Measurements from ENCODE around the gene SLC28A3.

Gene SLC28A3

GRCh38 chr9:84343111-84343521 is 2.6 kb upstream of the SLC28A3 start:
- Histone ChIP-seq H3K4me3 (no peak overlapping the region), H3K27ac (no peak overlapping the region)

GRCh38 chr9:84339962-84340361 is 596 bp downstream of the SLC28A3 start:
- H3K4me3 ChIP-seq = peak overlapping the region in 6 of 7 experiments; percentile 5 to 20 (median 12)
- H3K27ac ChIP-seq = peak overlapping the region in 14 of 21 experiments; percentile 13 to 70 (median 52)

GRCh38 chr9:84339503-84339902 is 1.1 kb downstream of the SLC28A3 start:
- H3K27ac ChIP-seq = peak overlapping the region in 5 of 21 experiments; percentile 15 to 67 (median 47)
- peak overlapping the region in 4 of 7 experiments; percentile 5 to 20 (median 9) for H3K4me3 ChIP-seq

- Histone ChIP-seq H3K4me3 (peak overlapping the region in 2 of 7 experiments; percentile 4 to 20), H3K27ac (no peak overlapping the region)
Measured at GRCh38 chr9:84338792-84339191, 1.8 kb downstream of the SLC28A3 start.

DNA sequence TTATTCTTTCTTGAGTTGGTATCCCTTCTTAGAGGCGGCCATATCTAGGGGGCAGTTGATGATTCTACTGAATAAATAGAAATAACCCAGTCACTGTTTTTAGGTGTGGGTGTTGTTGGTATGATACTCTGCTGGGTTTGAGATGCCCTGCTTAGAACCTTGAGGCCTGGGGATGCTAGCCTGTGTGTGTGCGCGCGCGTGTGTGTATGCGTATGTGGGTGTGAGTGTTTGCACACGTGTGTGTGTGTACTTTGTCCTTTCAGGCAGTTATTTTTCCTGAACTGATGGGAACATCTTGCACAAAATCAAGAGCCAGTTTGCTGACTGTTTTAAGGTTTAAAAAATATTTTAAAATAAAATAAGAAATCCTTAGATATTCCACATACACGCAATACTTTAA is 3.3 kb downstream of the SLC28A3 start:
- Histone ChIP-seq H3K27ac (no peak overlapping the region), H3K4me3 (no peak overlapping the region)

DNA sequence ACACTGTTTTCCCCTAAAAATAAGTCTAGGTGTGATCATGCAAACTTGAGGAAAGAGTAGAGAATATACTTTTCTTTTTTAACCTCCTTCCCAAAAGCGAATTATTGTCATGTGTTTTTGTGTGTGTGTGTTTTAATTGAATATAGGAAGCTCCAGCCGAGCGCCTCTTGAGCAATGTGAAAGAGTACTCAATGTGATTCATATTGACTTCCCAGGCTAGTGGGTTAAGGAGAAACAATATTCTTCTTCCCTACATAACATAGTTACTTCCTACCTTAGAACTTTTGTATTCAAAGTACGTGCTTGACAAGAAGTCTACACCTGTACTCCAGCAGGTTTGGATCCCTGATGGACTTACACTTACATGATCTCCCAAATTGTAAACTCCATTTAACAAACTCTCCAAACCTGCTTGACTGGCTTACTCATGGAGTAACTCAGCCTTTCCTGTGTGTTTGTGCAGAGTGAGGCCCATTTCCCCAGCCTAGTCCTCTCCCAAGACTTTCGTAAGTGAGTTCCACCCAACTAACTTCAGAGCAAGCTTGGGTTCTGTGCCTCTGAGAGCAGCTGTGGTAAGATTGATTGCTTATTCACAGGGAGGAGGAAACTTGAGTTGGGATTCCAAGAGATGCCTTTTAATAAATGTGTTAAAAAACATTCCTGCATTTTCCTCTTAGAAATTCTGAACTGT is 9.3 kb downstream of the SLC28A3 start:
- Histone ChIP-seq H3K27ac (peak overlapping the region in 17 of 21 experiments; percentile 17 to 81 (median 48)), H3K4me3 (no peak overlapping the region)

DNA sequence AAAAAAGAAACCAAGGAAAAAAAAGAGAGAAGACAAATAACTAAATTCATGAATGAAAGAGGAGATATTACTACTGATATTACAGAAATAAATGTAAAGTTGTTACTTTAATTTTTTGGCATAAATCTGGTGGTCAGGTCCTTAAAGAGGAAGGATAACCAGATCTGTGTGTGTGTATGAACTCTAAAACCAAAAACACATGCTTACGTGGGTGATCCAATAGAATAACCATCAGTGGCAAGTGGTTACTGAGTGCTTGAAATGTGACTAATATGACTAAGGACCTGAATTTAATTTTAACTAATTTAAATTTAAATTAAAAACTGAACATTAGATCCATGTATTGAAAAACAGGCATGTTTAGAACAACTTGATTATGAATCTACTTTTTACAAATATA is 10.3 kb downstream of the SLC28A3 start:
- Histone ChIP-seq H3K27ac (peak overlapping the region in 4 of 21 experiments; percentile 17 to 81 (median 60)), H3K4me3 (no peak overlapping the region)

DNA sequence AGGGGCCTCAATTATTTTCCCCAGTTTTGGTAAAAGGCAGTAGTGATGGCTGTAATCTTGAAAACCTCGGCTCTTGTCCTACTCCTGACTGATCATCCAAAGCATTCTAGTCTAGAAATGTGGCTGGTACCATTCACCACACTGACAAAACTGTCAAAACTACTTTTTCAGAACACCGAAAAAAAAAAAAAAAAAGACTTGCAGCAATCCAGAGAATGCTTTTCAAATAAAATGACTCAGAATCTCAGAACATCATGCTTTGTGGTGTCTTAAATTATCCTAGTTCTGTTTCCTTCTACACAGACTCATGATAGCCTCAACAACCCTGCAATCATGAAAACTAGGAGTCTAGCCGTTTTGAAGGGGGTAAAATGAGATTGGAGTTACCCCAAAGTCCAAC is 13.4 kb downstream of the SLC28A3 start:
- Histone ChIP-seq H3K27ac (no peak overlapping the region), H3K4me3 (no peak overlapping the region)

DNA sequence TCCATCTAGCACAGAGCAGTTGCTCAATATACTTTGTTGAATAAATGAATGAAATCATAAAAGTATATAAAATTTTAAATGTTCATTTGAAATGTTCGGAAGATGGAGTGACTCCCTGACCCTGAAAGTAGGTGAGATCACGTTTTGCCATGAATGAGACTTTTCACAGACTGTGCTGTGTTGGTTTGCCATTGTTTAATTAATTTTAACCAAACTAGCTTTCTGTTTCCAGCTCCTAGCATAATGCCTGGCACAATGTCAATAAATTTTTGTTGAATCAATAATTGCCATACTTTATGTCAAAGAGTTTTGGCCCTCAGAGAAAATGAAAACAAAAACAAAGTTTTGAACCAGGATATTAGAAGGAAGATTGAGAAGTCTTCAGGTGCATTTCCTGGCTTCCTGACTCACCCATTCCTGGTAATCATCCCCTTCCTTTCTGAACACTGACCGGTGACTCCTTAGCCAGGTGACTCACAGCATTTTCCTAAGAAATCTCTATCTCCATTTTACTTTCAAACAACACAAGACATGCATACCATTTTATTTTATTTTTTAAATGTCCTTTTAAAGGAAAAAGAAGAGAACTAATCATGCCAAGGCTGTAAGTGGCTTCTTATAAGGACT is 15.1 kb downstream of the SLC28A3 start:
- H3K4me3 ChIP-seq = no peak overlapping the region
- peak overlapping the region in 3 of 21 experiments; percentile 8 to 17 (median 12) for H3K27ac ChIP-seq

GRCh38 chr9:84324811-84325210 is 15.7 kb downstream of the SLC28A3 start:
- no peak overlapping the region for H3K4me3 ChIP-seq
- peak overlapping the region in 1 of 21 experiments; percentile 43 for H3K27ac ChIP-seq

DNA sequence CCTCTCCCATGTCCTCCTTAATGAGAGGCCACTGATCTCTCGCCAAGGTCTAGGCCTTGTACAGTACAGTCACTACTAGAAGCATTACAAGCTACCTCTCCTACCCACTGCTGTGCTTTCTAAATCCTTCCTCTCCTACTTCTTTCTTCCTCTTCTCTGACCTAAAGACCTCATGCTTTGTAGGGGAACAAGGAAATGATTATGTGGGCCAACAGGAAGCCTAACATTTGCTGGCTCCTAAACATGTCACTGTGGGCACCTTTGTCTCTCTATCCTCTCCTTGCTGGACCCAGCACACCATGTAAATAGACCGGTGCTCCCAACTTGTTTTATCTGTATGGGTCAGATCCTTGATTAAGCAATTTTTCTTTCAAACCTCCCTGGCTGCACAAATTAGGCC is 16.7 kb downstream of the SLC28A3 start:
- Histone ChIP-seq H3K27ac (no peak overlapping the region), H3K4me3 (no peak overlapping the region)

GRCh38 chr9:84322828-84323227 is 17.7 kb downstream of the SLC28A3 start:
- no peak overlapping the region for H3K4me3 ChIP-seq

DNA sequence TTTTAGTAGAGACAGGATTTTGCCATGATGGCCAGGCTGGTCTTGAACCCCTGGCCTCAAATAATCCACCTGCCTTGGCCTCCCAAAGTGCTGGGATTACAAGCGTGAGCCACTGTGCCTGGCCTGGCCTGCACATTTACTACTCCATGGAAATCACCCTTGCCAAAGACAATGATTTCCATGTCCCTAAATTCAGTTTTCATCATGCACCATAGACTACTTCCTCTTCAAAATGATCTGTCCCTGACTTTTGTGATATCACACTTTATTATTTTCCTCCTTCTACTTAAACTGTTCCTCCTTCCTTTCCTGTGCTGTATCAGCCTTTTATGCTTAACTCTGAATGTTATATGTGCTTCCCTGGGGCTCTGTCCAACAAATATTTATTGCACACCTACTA is 20.3 kb downstream of the SLC28A3 start:
- Histone ChIP-seq H3K27ac (no peak overlapping the region), H3K4me3 (no peak overlapping the region)

More at GRCh38 chr9:84322828-84323227, 17.7 kb downstream of the SLC28A3 start:
- H3K27ac ChIP-seq = no peak overlapping the region

DNA sequence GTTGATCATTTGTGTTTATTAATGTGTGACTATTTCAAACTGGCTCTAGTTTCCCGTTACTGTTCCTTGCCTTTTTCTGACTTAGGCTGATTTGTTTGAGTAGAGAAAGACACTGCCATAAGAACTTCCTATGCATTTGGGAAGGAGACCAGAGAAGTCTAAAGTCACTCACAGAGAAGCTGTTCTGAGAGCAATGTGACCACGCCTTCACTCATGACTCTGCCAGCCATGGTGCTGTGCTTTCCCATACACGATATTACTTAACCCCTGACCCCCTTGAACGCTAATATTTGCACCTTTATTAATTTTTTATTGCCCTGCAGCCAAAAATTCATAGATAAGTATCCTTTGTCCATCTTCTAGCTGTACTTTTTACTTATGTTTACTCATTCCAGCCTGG is 20.9 kb downstream of the SLC28A3 start:
- no peak overlapping the region for H3K27ac ChIP-seq
- no peak overlapping the region for H3K4me3 ChIP-seq

- no peak overlapping the region for H3K4me3 ChIP-seq
- H3K27ac ChIP-seq = no peak overlapping the region
Measured at GRCh38 chr9:84318981-84319380, 21.6 kb downstream of the SLC28A3 start.

GRCh38 chr9:84317563-84317962 is 23.0 kb downstream of the SLC28A3 start:
- H3K4me3 ChIP-seq = no peak overlapping the region
- no peak overlapping the region for H3K27ac ChIP-seq

DNA sequence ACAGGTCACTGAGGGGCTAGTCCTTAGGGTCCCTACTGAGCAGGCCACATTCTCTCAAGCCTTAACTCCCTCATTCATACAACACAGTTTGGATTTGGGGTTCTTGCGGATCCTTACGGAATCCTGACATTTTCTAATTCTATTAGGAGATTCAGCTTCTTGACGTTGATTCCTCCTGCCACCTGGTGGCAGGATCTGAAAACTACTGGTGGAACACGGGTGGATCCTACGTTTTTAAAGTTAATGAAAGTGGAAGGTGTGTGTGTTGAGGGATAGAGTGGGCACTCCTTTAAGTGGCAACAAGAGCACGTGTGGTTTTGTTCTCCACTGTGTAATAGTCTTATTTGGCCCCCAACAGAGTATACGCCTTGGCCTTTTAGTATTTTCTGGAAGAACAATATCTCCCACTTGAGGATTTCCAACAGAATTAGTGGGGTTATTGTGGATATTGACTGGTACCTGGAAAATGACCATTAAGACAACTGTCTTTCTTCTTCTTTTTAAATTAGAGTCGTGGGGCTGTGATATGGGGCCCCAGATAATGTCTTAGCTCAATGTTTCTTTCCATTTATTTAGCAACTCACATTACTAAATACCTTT is 25.2 kb downstream of the SLC28A3 start:
- no peak overlapping the region for H3K27ac ChIP-seq
- no peak overlapping the region for H3K4me3 ChIP-seq

DNA sequence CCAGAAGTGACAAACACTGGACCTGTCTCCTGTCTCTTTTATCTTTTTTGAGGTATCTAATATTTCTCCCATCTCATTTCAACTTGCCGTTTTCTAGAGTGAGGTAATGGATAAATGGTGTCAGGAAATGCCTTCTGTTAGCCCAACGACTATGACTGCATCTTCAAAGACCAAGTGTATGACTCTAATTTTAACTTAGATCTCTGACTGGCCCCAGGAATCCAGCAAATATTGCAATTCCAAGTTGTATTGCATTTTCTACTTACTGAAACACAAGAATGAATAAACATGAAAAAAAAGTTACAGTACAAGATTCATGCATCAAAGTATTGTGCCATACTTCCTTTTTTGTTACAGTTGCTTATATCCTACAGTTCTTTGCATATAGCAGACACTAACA is 26.3 kb downstream of the SLC28A3 start:
- no peak overlapping the region for H3K27ac ChIP-seq

GRCh38 chr9:84310883-84311282 is 29.7 kb downstream of the SLC28A3 start:
- Histone ChIP-seq H3K27ac (no peak overlapping the region), H3K4me3 (no peak overlapping the region)

More for the DNA sequence above, 26.3 kb downstream of the SLC28A3 start:
- H3K4me3 ChIP-seq = no peak overlapping the region

- H3K27ac ChIP-seq = no peak overlapping the region
- no peak overlapping the region for H3K4me3 ChIP-seq
Measured at GRCh38 chr9:84305497-84306131, 34.9 kb downstream of the SLC28A3 start.

All from skin epidermis (tissue), 12 donors.